Thoracic aorta (tissue), 2 donors: Measurements from ENCODE around the gene EVI2A. TPM values are rescaled to one million over a fixed set of nuclear protein-coding genes. Genes with fewer than 3 reads are reported as not detected.

Experiments
- ATAC-seq: fragments of 150-250 bp; one replicate; pipeline ENCODE4 v1.8.0; 2017; ENCODE audit warnings: low read depth; ENCODE audit not compliant: insufficient number of reproducible peaks, low FRiP score
- DNase-seq: peaks from one replicate; pipeline ENCODE4 v3.0.0-alpha.2; 2020; ENCODE audit warnings: low spot score
- H3K27ac ChIP-seq, 2 donors: fragments of 200-600 bp; sonication (generic); 1 replicate in 1 of 2; 2 replicates in 1 of 2; pipeline ENCODE4 v1.5.1; 2016; ENCODE audit warnings: mild to moderate bottlenecking in 2 of 2, moderate library complexity in 2 of 2
- H3K27me3 ChIP-seq: fragments of 200-600 bp; sonication (generic); replicated peaks from 2 replicates; pipeline ENCODE4 v1.6.0; 2016; ENCODE audit warnings: mild to moderate bottlenecking; ENCODE audit not compliant: insufficient read depth
- H3K36me3 ChIP-seq: fragments of 200-600 bp; sonication (generic); one replicate; pipeline ENCODE4 v1.5.1; 2016
- H3K4me1 ChIP-seq, 2 donors: fragments of 200-600 bp; sonication (generic); 1 replicate in 1 of 2; 2 replicates in 1 of 2; pipeline versions ENCODE4 v1.5.1 to v1.6.0; 2016; ENCODE audit warnings: low read depth in 2 of 2, mild to moderate bottlenecking in 1 of 2; ENCODE audit not compliant: control insufficient read depth in 1 of 2
- H3K4me3 ChIP-seq: fragments of 200-600 bp; sonication (generic); 2 replicates; pipeline ENCODE4 v1.5.1; 2016; ENCODE audit warnings: mild to moderate bottlenecking
- H3K9me3 ChIP-seq: fragments of 200-600 bp; sonication (generic); 2 replicates; pipeline ENCODE4 v1.5.1; 2016
- total RNA-seq, 2 donors: library from RNA; depleted of rRNA; stranded (reverse); fragments of >200 nt; gene quantifications; one replicate each; pipeline versions ENCODE4 v1.1.0 to v1.2.3, GENCODE V29; 2016
- TF ChIP-seq, protein P1 (sequence below): fragments of 200-600 bp; sonication (generic); IDR thresholded peaks from one replicate; pipeline ENCODE4 v1.5.1; 2019; ENCODE audit warnings: antibody characterized with exemption

The EVI2A gene
- total RNA-seq, 2 donors from 2014 or later: 7.6 to 15.5 TPM

DNA sequence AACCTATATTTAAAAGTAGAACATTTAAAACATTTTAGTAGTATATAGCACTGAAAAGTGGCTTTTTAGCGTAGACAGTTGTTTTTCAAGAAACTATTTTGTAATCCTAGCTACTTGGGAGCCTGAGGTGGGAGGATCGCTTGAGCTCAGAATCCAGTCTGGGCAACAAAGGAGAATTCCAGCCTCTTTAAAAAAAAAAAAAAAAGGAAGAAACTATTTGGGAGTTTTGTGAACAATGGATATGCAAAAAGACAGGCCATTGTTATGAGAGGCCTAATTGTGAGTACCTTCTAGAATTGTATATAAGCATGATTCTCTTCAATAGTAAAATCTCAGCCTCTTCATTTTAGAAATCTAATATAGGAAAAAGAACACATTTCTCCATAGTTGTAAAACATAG, 42.0 kb downstream of the EVI2A start:
- Histone ChIP-seq H3K9me3 (no peaks in the 10 kb centered on the region), H3K4me3 (no peak overlapping the region), H3K27ac (no peak overlapping the region), H3K27me3 (no peaks in the 10 kb centered on the region), H3K4me1 (peaks cover 0 to 6% of the 10 kb centered on the region in 2 donors), H3K36me3 (no peaks in the 10 kb centered on the region)
- DNase-seq (no peak), ATAC-seq (no peak)
- TF ChIP-seq, protein P1, sequence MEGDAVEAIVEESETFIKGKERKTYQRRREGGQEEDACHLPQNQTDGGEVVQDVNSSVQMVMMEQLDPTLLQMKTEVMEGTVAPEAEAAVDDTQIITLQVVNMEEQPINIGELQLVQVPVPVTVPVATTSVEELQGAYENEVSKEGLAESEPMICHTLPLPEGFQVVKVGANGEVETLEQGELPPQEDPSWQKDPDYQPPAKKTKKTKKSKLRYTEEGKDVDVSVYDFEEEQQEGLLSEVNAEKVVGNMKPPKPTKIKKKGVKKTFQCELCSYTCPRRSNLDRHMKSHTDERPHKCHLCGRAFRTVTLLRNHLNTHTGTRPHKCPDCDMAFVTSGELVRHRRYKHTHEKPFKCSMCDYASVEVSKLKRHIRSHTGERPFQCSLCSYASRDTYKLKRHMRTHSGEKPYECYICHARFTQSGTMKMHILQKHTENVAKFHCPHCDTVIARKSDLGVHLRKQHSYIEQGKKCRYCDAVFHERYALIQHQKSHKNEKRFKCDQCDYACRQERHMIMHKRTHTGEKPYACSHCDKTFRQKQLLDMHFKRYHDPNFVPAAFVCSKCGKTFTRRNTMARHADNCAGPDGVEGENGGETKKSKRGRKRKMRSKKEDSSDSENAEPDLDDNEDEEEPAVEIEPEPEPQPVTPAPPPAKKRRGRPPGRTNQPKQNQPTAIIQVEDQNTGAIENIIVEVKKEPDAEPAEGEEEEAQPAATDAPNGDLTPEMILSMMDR: no peak

DNA sequence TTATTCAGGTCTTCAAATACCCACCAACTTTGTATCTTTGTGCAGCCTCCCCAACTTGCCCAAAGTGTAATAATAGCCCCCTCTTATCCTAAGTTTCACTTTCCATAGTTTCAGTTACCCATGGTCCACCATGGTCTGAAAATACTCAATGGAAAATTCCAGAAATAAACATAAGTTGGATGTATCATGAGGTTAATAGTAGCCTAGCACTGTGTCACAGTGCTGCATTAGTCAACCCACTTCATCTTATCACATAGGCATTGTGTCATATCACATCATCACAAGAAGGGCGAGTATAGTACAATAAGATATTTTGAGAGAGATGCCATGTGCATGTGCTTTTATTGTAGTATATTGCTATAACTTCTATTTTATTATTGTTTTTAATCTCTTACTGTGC, 46.3 kb downstream of the EVI2A start:
- H3K36me3 ChIP-seq: no peaks in the 10 kb centered on the region
- H3K9me3 ChIP-seq: no peaks in the 10 kb centered on the region
- no peak overlapping the region for H3K4me3 ChIP-seq
- no peak for DNase-seq
- TF ChIP-seq, protein P1: no peak
- H3K27ac ChIP-seq: no peak overlapping the region
- peaks cover 4 to 8% of the 10 kb centered on the region in 2 donors for H3K4me1 ChIP-seq
- ATAC-seq: no peak
- H3K27me3 ChIP-seq: no peaks in the 10 kb centered on the region

DNA sequence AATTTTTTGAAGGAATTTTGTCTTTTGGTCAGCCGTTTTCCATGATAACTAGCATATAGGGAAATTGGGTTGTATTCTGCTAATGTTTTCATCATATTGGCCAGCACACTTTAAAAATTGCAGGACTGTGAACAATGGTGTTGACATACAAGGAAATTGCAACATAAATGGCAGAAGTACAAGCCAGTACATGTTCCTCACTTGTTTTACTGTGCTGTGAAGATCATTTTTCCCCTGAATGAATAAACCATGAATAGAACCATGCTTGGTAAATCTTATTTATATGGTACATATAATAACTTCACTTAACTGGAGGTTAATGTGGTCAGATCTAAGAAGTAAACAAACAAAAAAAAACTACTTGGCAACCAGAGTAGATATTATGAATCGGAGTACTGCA, 47.2 kb downstream of the EVI2A start:
- TF ChIP-seq, protein P1: no peak
- DNase-seq (no peak), ATAC-seq (peak; percentile 64)
- peaks cover 13 to 14% of the 10 kb centered on the region in 2 donors for H3K4me1 ChIP-seq
- H3K27ac ChIP-seq: no peak overlapping the region
- H3K27me3 ChIP-seq: no peaks in the 10 kb centered on the region
- no peaks in the 10 kb centered on the region for H3K9me3 ChIP-seq
- H3K4me3 ChIP-seq: no peak overlapping the region
- no peaks in the 10 kb centered on the region for H3K36me3 ChIP-seq

DNA sequence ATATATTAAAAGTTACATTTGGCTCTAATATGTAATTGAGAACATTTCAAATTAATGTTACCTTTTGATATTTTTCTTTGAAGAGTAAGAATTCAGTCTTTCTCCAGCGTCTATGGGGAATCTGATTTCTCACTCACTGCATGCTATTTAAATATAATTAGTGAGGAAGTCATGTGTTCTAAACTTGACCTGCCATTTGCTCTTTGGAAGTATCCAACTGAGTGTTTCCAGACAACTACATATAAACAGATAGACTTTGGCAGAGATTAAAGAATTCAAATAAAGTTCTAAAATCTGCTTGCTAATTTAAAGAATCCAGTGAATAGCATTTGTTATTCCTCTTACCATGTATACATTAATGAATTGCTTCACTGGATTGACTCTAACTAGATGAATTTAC, 47.9 kb downstream of the EVI2A start:
- Histone ChIP-seq H3K4me3 (no peak overlapping the region), H3K27me3 (no peaks in the 10 kb centered on the region), H3K36me3 (no peaks in the 10 kb centered on the region), H3K27ac (no peak overlapping the region), H3K9me3 (no peaks in the 10 kb centered on the region), H3K4me1 (peaks cover 17 to 20% of the 10 kb centered on the region in 2 donors)
- DNase-seq (no peak), ATAC-seq (no peak)
- TF ChIP-seq, protein P1: no peak

DNA sequence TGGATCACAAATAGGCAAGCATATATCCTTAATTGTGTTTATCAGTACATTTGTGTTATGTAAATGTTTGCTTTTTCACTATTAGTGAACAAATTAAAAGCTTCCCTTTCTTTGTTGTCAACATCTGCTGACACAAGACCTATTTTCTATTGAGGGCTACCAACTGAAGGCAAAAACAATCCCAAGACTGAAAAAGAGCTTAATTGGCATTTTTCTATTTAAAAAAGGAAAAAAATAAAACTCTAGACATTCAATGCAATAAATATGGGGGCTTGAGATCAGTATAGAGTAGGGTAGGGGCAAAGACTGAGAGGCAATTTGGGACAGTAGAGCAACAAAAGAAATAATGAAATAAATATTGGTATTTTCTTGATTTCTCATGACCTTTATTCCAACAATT, 48.6 kb downstream of the EVI2A start:
- Histone ChIP-seq H3K9me3 (no peaks in the 10 kb centered on the region), H3K36me3 (no peaks in the 10 kb centered on the region), H3K27me3 (no peaks in the 10 kb centered on the region), H3K27ac (no peak overlapping the region), H3K4me3 (no peak overlapping the region), H3K4me1 (peaks cover 24 to 27% of the 10 kb centered on the region in 2 donors)
- no peak for ATAC-seq
- TF ChIP-seq, protein P1: no peak
- no peak for DNase-seq
